Activated CD8-positive, alpha-beta T cell treated with anti-CD3 and anti-CD28 coated beads, Interleukin-2, amount 10 ng/mL, durations not matched to agents 7 days and 5 days (primary cell): ENCODE data around the gene ELMO3. TPM values are rescaled to one million over a fixed set of nuclear protein-coding genes. Genes with fewer than 3 reads are reported as not detected.
A peak's percentile ranks its signal among the peaks of the same experiment; 100 is the strongest.

Experiments used
- microRNA-seq: library from miRNA; unstranded; fragments of <30 nt; microRNA quantifications from one replicate; pipeline ENCODE4 v1.2.0, GENCODE V29; 2022
- total RNA-seq, 2 experiments: library from RNA; stranded (reverse); gene quantifications; one replicate each; pipeline ENCODE4 v1.2.3, GENCODE V29; 2021

Gene ELMO3
- total RNA-seq, 2 experiments from 2014 or later, result 7.2 to 8.0 TPM

Small RNA genes within 50 kb of the gene (microRNA-seq; reads per million reads assigned to microRNA genes)
- 39.6 reads per million, percentile 47 among the genes with 10 or more reads in this experiment for gene MIR328

Other genes starting within 250 kb of the ELMO3 start
- 1 to 10 TPM; 2.4 to 4.3 TPM for gene CES3, start 237.9 kb upstream of the ELMO3 start, total RNA-seq
- gene CES4A, start 210.5 kb upstream of the ELMO3 start, total RNA-seq, result 10 to 100 TPM; 10.5 to 12.0 TPM
- gene CBFB, start 170.0 kb upstream of the ELMO3 start, total RNA-seq, result 100 to 1,000 TPM; 235 to 241 TPM
- gene PHAF1, start 89.2 kb upstream of the ELMO3 start, total RNA-seq, result 10 to 100 TPM; 16.5 TPM
- gene B3GNT9, start 48.1 kb upstream of the ELMO3 start, total RNA-seq, result 1 to 10 TPM; 6.6 to 7.2 TPM
- gene TRADD, start 39.2 kb upstream of the ELMO3 start, total RNA-seq, result 10 to 100 TPM; 39.2 to 40.7 TPM
- 10 to 100 TPM; 22.7 to 24.8 TPM for gene FBXL8, start 39.2 kb upstream of the ELMO3 start, total RNA-seq
- gene HSF4, start 34.4 kb upstream of the ELMO3 start, total RNA-seq, result 10 to 100 TPM; 31.5 to 34.4 TPM
- gene NOL3, start 28.6 kb upstream of the ELMO3 start, total RNA-seq, result 1 to 10 TPM; 7.4 to 8.2 TPM
- gene MATCAP1, start 15.2 kb upstream of the ELMO3 start, total RNA-seq, result 10 to 100 TPM; 43.3 to 48.2 TPM
- gene EXOC3L1, start 9.0 kb upstream of the ELMO3 start, total RNA-seq, result not detected
- gene E2F4, start 7.0 kb upstream of the ELMO3 start, total RNA-seq, result 100 to 1,000 TPM; 134 to 138 TPM
- gene TMEM208, start 28.0 kb downstream of the ELMO3 start, total RNA-seq, result 10 to 100 TPM; 33.7 TPM
- 100 to 1,000 TPM in 1 of 2 experiments, 10 to 100 TPM in 1; 93.4 to 101 TPM for gene FHOD1, start 48.4 kb downstream of the ELMO3 start, total RNA-seq
- gene SLC9A5, start 49.8 kb downstream of the ELMO3 start, total RNA-seq, result 1 to 10 TPM; 3.1 to 4.1 TPM
- gene PLEKHG4, start 80.4 kb downstream of the ELMO3 start, total RNA-seq, result 10 to 100 TPM; 13.6 to 16.3 TPM
- 1 to 10 TPM in 1 of 2 experiments, under 1 TPM in 1; 0.65 to 1.1 TPM for gene KCTD19, start 127.6 kb downstream of the ELMO3 start, total RNA-seq
- not detected for gene LRRC36, start 127.7 kb downstream of the ELMO3 start, total RNA-seq
- not detected for gene TPPP3, start 194.4 kb downstream of the ELMO3 start, total RNA-seq
- gene ZDHHC1, start 217.3 kb downstream of the ELMO3 start, total RNA-seq, result under 1 TPM in 1 of 2 experiments, not detected in 1; 0.26 TPM
- not detected for gene HSD11B2, start 232.0 kb downstream of the ELMO3 start, total RNA-seq